OCI-LY7 (cell line): ENCODE results near the gene PCSK7. TPM values are rescaled to one million over a fixed set of nuclear protein-coding genes. Genes with fewer than 3 reads are reported as not detected.

ENCODE experiments used
- BruUV-seq: library from RNA; stranded (reverse); fragments of 400-500 nt; replicated peaks from 2 replicates; lab custom pipeline; 2021; lab: Mats Ljungman, UMichigan
- CTCF ChIA-PET: fragments of 300-600 bp; sonication (Branson Sonifier 250); formaldehyde crosslinking; loops from one replicate; lab custom pipeline; 2022; ENCODE audit warnings: antibody characterized with exemption; ENCODE audit not compliant: unreplicated experiment; lab: Charles Lee
- POLR2A ChIA-PET: fragments of 300-600 bp; sonication (Branson Sonifier 250); formaldehyde crosslinking; loops from one replicate; lab custom pipeline; 2022; ENCODE audit warnings: antibody characterized with exemption; lab: Charles Lee
- DNase-seq: peaks from one replicate; pipeline ENCODE4 v3.0.0-alpha.2; 2015; ENCODE audit warnings: low spot score
- H2AFZ ChIP-seq: fragments of 200-600 bp; sonication (generic), shearing (Covaris generic); 2 replicates; pipeline ENCODE4 v1.6.1; 2014; ENCODE audit warnings: mild to moderate bottlenecking, antibody characterized with exemption, low read length, moderate library complexity
- H3K27ac ChIP-seq: fragments of 200-600 bp; sonication (generic); 2 replicates; pipeline ENCODE4 v1.5.1; 2014; ENCODE audit warnings: mixed run types, low read depth, mild to moderate bottlenecking, moderate library complexity, low read length, inconsistent platforms; ENCODE audit not compliant: poor library complexity, severe bottlenecking
- H3K36me3 ChIP-seq: fragments of 200-600 bp; sonication (generic); 2 replicates; pipeline ENCODE4 v1.6.1; 2014; ENCODE audit warnings: mild to moderate bottlenecking, antibody characterized with exemption, low read length, moderate library complexity, mixed read lengths; ENCODE audit not compliant: insufficient read depth
- H3K4me1 ChIP-seq: fragments of 200-600 bp; sonication (generic); 2 replicates; pipeline ENCODE4 v1.5.1; 2014; ENCODE audit warnings: mild to moderate bottlenecking, low read length; ENCODE audit not compliant: insufficient read depth, poor library complexity, severe bottlenecking
- H3K4me2 ChIP-seq: fragments of 200-600 bp; sonication (generic); 2 replicates; pipeline ENCODE4 v1.6.1; 2014; ENCODE audit warnings: mild to moderate bottlenecking, low read length
- H3K4me3 ChIP-seq: fragments of 200-600 bp; sonication (generic); 2 replicates; pipeline ENCODE4 v1.5.1; 2014; ENCODE audit warnings: mild to moderate bottlenecking, low read depth, low read length; ENCODE audit not compliant: poor library complexity, severe bottlenecking
- H3K79me2 ChIP-seq: fragments of 200-600 bp; sonication (generic); 2 replicates; pipeline ENCODE4 v1.6.1; 2016; ENCODE audit warnings: low read depth, mild to moderate bottlenecking, low read length, moderate library complexity, mixed read lengths; ENCODE audit not compliant: insufficient read depth
- H3K9me2 ChIP-seq: fragments of 200-600 bp; sonication (generic); 2 replicates; pipeline ENCODE4 v1.6.1; 2016; ENCODE audit warnings: mild to moderate bottlenecking, low read length, mixed read lengths; ENCODE audit not compliant: insufficient read depth
- H3K9me3 ChIP-seq: fragments of 200-600 bp; sonication (generic); 2 replicates; pipeline ENCODE4 v1.6.1; 2014; ENCODE audit warnings: mild to moderate bottlenecking, mixed run types, low read length, mixed read lengths
- H4K20me1 ChIP-seq: fragments of 200-600 bp; sonication (generic); 2 replicates; pipeline ENCODE4 v1.6.1; 2014; ENCODE audit warnings: mild to moderate bottlenecking, antibody characterized with exemption, low read length, moderate library complexity, mixed read lengths; ENCODE audit not compliant: insufficient read depth
- EZH2phosphoT487 ChIP-seq: fragments of 200-600 bp; sonication (generic); IDR thresholded peaks from 2 replicates; pipeline ENCODE4 v1.6.1; 2018; ENCODE audit warnings: low read depth, borderline replicate concordance, mild to moderate bottlenecking, mixed run types, antibody characterized with exemption, low read length, moderate library complexity, mixed read lengths
- intact Hi-C: fragments of 100-400 bp; cut with micrococcal nuclease; formaldehyde crosslinking; loops from one replicate; pipeline ENCODE4 v1.10.0; 2022; ENCODE audit not compliant: unreplicated experiment
- total RNA-seq, 2 experiments: library from RNA; depleted of rRNA in 1 of 2; stranded (reverse); fragments of >200 nt in 1 of 2; shearing (Covaris generic) in 1 of 2; gene quantifications; 2 replicates each; pipeline ENCODE4 v1.2.3, GENCODE V29; 2014 to 2022
- TF ChIP-seq, protein P1 (sequence below): fragments of 200-600 bp; sonication (generic); conservative IDR thresholded peaks from 2 replicates; pipeline ENCODE4 v1.5.1; 2014; ENCODE audit warnings: mild to moderate bottlenecking, antibody characterized with exemption, low read length, moderate library complexity, mixed read lengths

PCSK7 gene
- total RNA-seq, 2 experiments from 2014 or later: 44.1 to 91.2 TPM

- Histone ChIP-seq H3K9me3 (no peaks in the 10 kb centered on the region), H2AFZ (no peak overlapping the region), H3K4me3 (no peak overlapping the region), H3K36me3 (peaks cover 93% of the 10 kb centered on the region), H3K79me2 (no peaks in the 10 kb centered on the region), H3K4me2 (no peak overlapping the region), H3K27ac (no peak overlapping the region), H3K9me2 (no peaks in the 10 kb centered on the region), H3K4me1 (peaks cover 4% of the 10 kb centered on the region), H4K20me1 (no peaks in the 10 kb centered on the region)
- DNase-seq: no peak
- TF ChIP-seq EZH2phosphoT487: no peak
- TF ChIP-seq, protein P1, sequence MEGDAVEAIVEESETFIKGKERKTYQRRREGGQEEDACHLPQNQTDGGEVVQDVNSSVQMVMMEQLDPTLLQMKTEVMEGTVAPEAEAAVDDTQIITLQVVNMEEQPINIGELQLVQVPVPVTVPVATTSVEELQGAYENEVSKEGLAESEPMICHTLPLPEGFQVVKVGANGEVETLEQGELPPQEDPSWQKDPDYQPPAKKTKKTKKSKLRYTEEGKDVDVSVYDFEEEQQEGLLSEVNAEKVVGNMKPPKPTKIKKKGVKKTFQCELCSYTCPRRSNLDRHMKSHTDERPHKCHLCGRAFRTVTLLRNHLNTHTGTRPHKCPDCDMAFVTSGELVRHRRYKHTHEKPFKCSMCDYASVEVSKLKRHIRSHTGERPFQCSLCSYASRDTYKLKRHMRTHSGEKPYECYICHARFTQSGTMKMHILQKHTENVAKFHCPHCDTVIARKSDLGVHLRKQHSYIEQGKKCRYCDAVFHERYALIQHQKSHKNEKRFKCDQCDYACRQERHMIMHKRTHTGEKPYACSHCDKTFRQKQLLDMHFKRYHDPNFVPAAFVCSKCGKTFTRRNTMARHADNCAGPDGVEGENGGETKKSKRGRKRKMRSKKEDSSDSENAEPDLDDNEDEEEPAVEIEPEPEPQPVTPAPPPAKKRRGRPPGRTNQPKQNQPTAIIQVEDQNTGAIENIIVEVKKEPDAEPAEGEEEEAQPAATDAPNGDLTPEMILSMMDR: no peak
- intact Hi-C loops: no loop called here
- no TSS peak for BruUV-seq
- CTCF ChIA-PET: interaction anchor here (0.8 kb wide), 1 partner anchor 41 kb away, joined by 3 read pairs; no protein-coding TSS in a partner anchor
- POLR2A ChIA-PET: interaction anchor here (0.9 to 1.3 kb wide), 2 partner anchors 9 to 38 kb away, joined by 3 to 10 read pairs; no protein-coding TSS in a partner anchor
These were observed 9.9 kb downstream of the PCSK7 start for GRCh38 chr11:117221775-117222517.

GRCh38 chr11:117220999-117221774 lies 10.7 kb downstream of the PCSK7 start:
- CTCF ChIA-PET: no interaction called here

More at GRCh38 chr11:117220999-117221774, 10.7 kb downstream of the PCSK7 start:
- no peak for DNase-seq
- no peaks in the 10 kb centered on the region for H3K9me3 ChIP-seq
- H3K4me2 ChIP-seq: no peak overlapping the region
- no peaks in the 10 kb centered on the region for H4K20me1 ChIP-seq
- peaks cover 94% of the 10 kb centered on the region for H3K36me3 ChIP-seq
- BruUV-seq: no TSS peak
- no peaks in the 10 kb centered on the region for H3K9me2 ChIP-seq
- no peak overlapping the region for H2AFZ ChIP-seq
- TF ChIP-seq EZH2phosphoT487: no peak
- TF ChIP-seq, protein P1: no peak
- no peaks in the 10 kb centered on the region for H3K4me1 ChIP-seq
- no peak overlapping the region for H3K27ac ChIP-seq
- POLR2A ChIA-PET: interaction anchor here (0.9 to 1.3 kb wide), 2 partner anchors 10 to 37 kb away, joined by 3 to 10 read pairs; no protein-coding TSS in a partner anchor
- no peaks in the 10 kb centered on the region for H3K79me2 ChIP-seq
- H3K4me3 ChIP-seq: no peak overlapping the region
- intact Hi-C loops: no loop called here
